ENCODE measurements around the gene RAPGEF5.

The RAPGEF5 gene

GRCh38 chr7:22255342-22255741 lies 101.6 kb downstream of the RAPGEF5 start:
- DNase-seq = no peak

GRCh38 chr7:22252936-22253536 lies 103.9 kb downstream of the RAPGEF5 start:
- no peak for DNase-seq

GRCh38 chr7:22252016-22252415 lies 104.9 kb downstream of the RAPGEF5 start:
- DNase-seq = no peak

GRCh38 chr7:22251281-22251680 lies 105.7 kb downstream of the RAPGEF5 start:
- DNase-seq = no peak

- no peak for DNase-seq
These were observed 106.6 kb downstream of the RAPGEF5 start for GRCh38 chr7:22250390-22250789.

- no peak for DNase-seq
These were observed 108.7 kb downstream of the RAPGEF5 start for GRCh38 chr7:22248111-22248809.

- no peak for DNase-seq
These were observed 115.1 kb downstream of the RAPGEF5 start for GRCh38 chr7:22241805-22242390.

GRCh38 chr7:22240904-22241571 lies 115.9 kb downstream of the RAPGEF5 start:
- DNase-seq = no peak

- DNase-seq = no peak
These were observed 118.3 kb downstream of the RAPGEF5 start for GRCh38 chr7:22238354-22239311.

GRCh38 chr7:22235134-22235533 lies 121.8 kb downstream of the RAPGEF5 start:
- no peak for DNase-seq

- no peak for DNase-seq
These were observed 122.7 kb downstream of the RAPGEF5 start for GRCh38 chr7:22234227-22234626.

- DNase-seq = no peak
These were observed 125.1 kb downstream of the RAPGEF5 start for GRCh38 chr7:22231806-22232205.

GRCh38 chr7:22231141-22231540 lies 125.8 kb downstream of the RAPGEF5 start:
- DNase-seq = no peak

- no peak for DNase-seq
These were observed 126.7 kb downstream of the RAPGEF5 start for GRCh38 chr7:22230238-22230637.

GRCh38 chr7:22229148-22229547 lies 127.8 kb downstream of the RAPGEF5 start:
- DNase-seq = no peak

GRCh38 chr7:22223807-22224206 lies 133.1 kb downstream of the RAPGEF5 start:
- no peak for DNase-seq

- DNase-seq = no peak
These were observed 136.0 kb downstream of the RAPGEF5 start for GRCh38 chr7:22220941-22221340.

- DNase-seq = no peak
These were observed 137.0 kb downstream of the RAPGEF5 start for GRCh38 chr7:22219739-22220493.

GRCh38 chr7:22219036-22219435 lies 137.9 kb downstream of the RAPGEF5 start:
- no peak for DNase-seq

GRCh38 chr7:22216832-22217475 lies 140.0 kb downstream of the RAPGEF5 start:
- DNase-seq = no peak

- DNase-seq = no peak
These were observed 140.6 kb downstream of the RAPGEF5 start for GRCh38 chr7:22216309-22216708.
